Gastrocnemius medialis (tissue), 4 donors: ENCODE results near the gene KDM3B.

Experiments
- POLR2A ChIP-seq, 2 donors: fragments of 450-650 bp; IDR thresholded peaks; one replicate each; pipeline ENCODE4 v1.6.1; 2017; ENCODE audit warnings: antibody characterized with exemption in 2 of 2, mild to moderate bottlenecking in 2 of 2, moderate library complexity in 2 of 2
- TF ChIP-seq, protein P1 (sequence below), 5 experiments: fragments of 450-650 bp in 3 of 5; fragments of 200-600 bp in 2 of 5; sonication (generic) in 2 of 5; IDR thresholded peaks in 4 of 5; conservative IDR thresholded peaks in 1 of 5; 1 replicate in 4 of 5; 2 replicates in 1 of 5; pipeline ENCODE4 v1.5.1; 2016 to 2019; ENCODE audit warnings: antibody characterized with exemption in 5 of 5, mild to moderate bottlenecking in 3 of 5, moderate library complexity in 3 of 5

GRCh38 chr5:138465261-138466124, 113.0 kb downstream of the KDM3B start, which contains the start of gene EGR1:
- TF ChIP-seq, protein P1, sequence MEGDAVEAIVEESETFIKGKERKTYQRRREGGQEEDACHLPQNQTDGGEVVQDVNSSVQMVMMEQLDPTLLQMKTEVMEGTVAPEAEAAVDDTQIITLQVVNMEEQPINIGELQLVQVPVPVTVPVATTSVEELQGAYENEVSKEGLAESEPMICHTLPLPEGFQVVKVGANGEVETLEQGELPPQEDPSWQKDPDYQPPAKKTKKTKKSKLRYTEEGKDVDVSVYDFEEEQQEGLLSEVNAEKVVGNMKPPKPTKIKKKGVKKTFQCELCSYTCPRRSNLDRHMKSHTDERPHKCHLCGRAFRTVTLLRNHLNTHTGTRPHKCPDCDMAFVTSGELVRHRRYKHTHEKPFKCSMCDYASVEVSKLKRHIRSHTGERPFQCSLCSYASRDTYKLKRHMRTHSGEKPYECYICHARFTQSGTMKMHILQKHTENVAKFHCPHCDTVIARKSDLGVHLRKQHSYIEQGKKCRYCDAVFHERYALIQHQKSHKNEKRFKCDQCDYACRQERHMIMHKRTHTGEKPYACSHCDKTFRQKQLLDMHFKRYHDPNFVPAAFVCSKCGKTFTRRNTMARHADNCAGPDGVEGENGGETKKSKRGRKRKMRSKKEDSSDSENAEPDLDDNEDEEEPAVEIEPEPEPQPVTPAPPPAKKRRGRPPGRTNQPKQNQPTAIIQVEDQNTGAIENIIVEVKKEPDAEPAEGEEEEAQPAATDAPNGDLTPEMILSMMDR (IDR thresholded peaks at IDR 0.05 in 4 of 5, conservative IDR thresholded peaks at IDR 0.05 in 1 of 5) = no peak
- TF ChIP-seq POLR2A (IDR thresholded peaks at IDR 0.05) = peak; percentile 86 to 96
